GM19324 (cell line): ENCODE data around the gene ATAD3B.

ENCODE experiments used
- ATAC-seq: cut with Tn5 transposase; IDR thresholded peaks from one replicate; pipeline ENCODE4 v1.9.1; 2021; ENCODE audit warnings: mild to moderate bottlenecking, moderate library complexity; ENCODE audit not compliant: unreplicated experiment, low FRiP score

Gene ATAD3B

GRCh38 chr1:1540818-1541628, 69.5 kb downstream of the ATAD3B start:
- no peak for ATAC-seq

- ATAC-seq = no peak
Measured at GRCh38 chr1:1541956-1542765, 70.6 kb downstream of the ATAD3B start.

GRCh38 chr1:1542766-1543705, 71.5 kb downstream of the ATAD3B start:
- ATAC-seq = no peak

- no peak for ATAC-seq
Measured at GRCh38 chr1:1543706-1544099, 72.1 kb downstream of the ATAD3B start.

- ATAC-seq = no peak
Measured at GRCh38 chr1:1544544-1544943, 73.0 kb downstream of the ATAD3B start.
